Bronchial epithelial cell (primary cell): ENCODE data around the gene TADA3. TPM values are rescaled to one million over a fixed set of nuclear protein-coding genes. Genes with fewer than 3 reads are reported as not detected.

Experiments used
- DNase-seq: peaks from one replicate; pipeline ENCODE4 v3.0.0-alpha.2; 2010; ENCODE audit warnings: low read depth
- FAIRE-seq: peaks from 2 replicates; lab custom pipeline; 2011; peaks lifted over from hg19 to GRCh38; lab: Jason Lieb, UNC
- H3K27me3 ChIP-seq: 2 replicates; pipeline ENCODE4 v1.5.1; 2011; ENCODE audit warnings: low read length; ENCODE audit not compliant: control insufficient read depth, insufficient read depth
- H3K36me3 ChIP-seq: 2 replicates; pipeline ENCODE4 v1.5.1; 2011; ENCODE audit warnings: low read length; ENCODE audit not compliant: control insufficient read depth, insufficient read depth
- H3K4me3 ChIP-seq: 2 replicates; pipeline ENCODE4 v1.5.1; 2011; ENCODE audit warnings: mild to moderate bottlenecking, low read depth, low read length, control low read depth
- CTCF ChIP-seq: IDR thresholded peaks from 2 replicates; pipeline ENCODE4 v1.5.1; 2011; ENCODE audit warnings: mild to moderate bottlenecking, moderate library complexity, low read length, control low read depth, inconsistent platforms; ENCODE audit not compliant: insufficient read depth, severe bottlenecking
- total RNA-seq: library from RNA; depleted of rRNA; stranded (reverse); fragments of >200 nt; gene quantifications from 2 replicates; pipeline ENCODE4 v1.2.1, GENCODE V29; 2014

TADA3 gene
- total RNA-seq, 1 donor from 2014 or later: 46.9 TPM

- DNase-seq (no peak), FAIRE-seq (no peak)
- Histone ChIP-seq H3K36me3 (peaks cover 19% of the 10 kb centered on the region), H3K4me3 (no peak overlapping the region), H3K27me3 (no peaks in the 10 kb centered on the region)
- no peak for TF ChIP-seq CTCF
Measured at GRCh38 chr3:9781551-9781950, 10.7 kb downstream of the TADA3 start.

- DNase-seq (no peak), FAIRE-seq (no peak)
- no peaks in the 10 kb centered on the region for H3K27me3 ChIP-seq
- H3K36me3 ChIP-seq: peaks cover 14% of the 10 kb centered on the region
- no peak for TF ChIP-seq CTCF
- no peak overlapping the region for H3K4me3 ChIP-seq
Measured at GRCh38 chr3:9780910-9781309, 11.4 kb downstream of the TADA3 start.

DNA sequence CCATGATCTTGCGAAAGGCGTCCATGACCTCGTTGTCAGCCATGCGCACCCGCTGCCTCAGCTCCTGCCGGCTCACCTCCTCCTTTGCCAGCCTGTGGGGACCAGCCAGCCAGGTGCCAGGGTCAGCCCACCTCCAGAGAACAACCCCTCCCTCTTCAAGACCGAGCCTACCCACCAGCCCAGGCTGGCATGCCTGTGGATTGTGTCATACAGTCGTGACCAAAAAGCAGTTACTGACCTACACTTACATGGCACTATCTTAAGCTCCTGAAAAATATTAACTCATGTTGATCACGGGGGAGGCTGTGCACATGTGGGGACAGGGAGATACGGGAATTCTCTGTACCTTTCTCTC lies 11.8 kb downstream of the TADA3 start:
- H3K36me3 ChIP-seq: peaks cover 13% of the 10 kb centered on the region
- no peak for TF ChIP-seq CTCF
- no peak for FAIRE-seq

DNA sequence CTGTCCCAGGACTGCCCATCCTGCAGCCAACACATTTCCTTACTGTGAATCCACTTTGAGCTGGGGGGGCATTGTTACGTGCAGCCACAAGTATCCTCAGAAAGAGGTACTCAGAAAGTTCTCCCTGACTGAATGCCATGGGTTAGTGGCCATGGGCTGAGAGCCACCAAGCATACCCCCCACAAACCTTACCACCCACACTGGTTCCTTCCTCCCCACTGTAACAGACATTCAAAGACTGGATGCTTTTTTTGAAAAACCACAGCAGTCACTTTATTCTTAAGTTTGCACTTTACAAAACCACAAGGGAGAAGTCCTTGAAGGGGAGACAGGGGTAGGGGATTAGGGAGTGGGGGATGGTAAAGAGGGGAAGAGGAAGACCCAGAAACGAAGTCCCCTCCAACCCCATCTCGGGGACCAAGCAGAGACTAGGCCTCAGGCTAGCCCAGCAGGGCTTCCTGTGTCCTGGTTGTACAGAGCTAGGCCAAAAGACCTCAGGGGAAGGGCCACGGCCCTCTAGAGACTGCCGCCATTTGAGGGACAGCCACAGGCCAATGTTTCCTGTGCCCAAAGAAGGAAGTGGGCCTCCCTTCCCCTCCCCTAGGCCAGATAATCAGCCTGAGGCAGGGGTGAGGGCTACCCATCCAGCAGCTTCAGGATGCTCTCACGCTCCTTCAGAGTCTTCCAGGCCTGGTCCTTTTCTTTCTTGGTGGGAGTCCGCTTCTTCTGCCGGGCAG lies 12.4 kb downstream of the TADA3 start:
- no peak for TF ChIP-seq CTCF
- no peak for FAIRE-seq
- Histone ChIP-seq H3K36me3 (peaks cover 13% of the 10 kb centered on the region), H3K27me3 (no peaks in the 10 kb centered on the region), H3K4me3 (no peak overlapping the region)
- DNase-seq: no peak

More for the DNA sequence above, 11.8 kb downstream of the TADA3 start:
- DNase-seq: no peak
- Histone ChIP-seq H3K27me3 (no peaks in the 10 kb centered on the region), H3K4me3 (no peak overlapping the region)

DNA sequence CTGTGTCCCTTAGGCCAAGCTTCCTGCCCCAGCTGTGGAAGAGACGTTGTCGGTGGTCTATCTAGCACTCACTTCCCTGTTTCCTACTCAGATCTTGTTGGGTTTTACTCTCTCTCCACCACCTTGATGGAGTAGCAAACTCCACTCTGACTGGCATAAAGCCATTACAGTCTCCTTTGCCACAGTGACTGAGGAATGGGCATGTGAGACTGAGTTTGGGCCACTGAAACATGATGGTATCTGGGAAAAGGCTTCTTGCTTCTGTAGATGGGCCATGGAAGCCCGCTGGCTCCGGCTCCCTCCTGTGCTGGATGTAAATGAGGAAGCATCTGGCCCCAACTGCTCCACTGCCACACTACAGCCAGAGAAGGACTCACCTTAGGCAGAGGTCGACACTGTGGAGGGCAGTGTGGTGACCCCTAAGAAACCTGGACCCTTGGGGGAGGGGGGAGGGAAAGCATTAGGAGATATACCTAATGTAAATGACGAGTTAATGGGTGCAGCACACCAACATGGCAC lies 13.1 kb downstream of the TADA3 start:
- DNase-seq (no peak), FAIRE-seq (no peak)
- Histone ChIP-seq H3K27me3 (no peaks in the 10 kb centered on the region), H3K4me3 (no peak overlapping the region), H3K36me3 (peaks cover 13% of the 10 kb centered on the region)
- no peak for TF ChIP-seq CTCF
